SU-DHL-6 (cell line): Measurements from ENCODE around the gene SLC16A13.

Experiments used
- H2AFZ ChIP-seq: fragments of 200-600 bp; sonication (generic); 2 replicates; pipeline ENCODE4 v1.6.1; 2014; ENCODE audit warnings: low read depth, mild to moderate bottlenecking, moderate library complexity, mixed read lengths, antibody characterized with exemption, low read length; ENCODE audit not compliant: severe bottlenecking
- H3F3A ChIP-seq: fragments of 200-600 bp; shearing (Covaris generic); 2 replicates; pipeline ENCODE4 v1.6.0; 2016; ENCODE audit warnings: antibody characterized with exemption, mild to moderate bottlenecking; ENCODE audit not compliant: insufficient read depth
- H3K27ac ChIP-seq: fragments of 200-600 bp; sonication (generic); 2 replicates; pipeline ENCODE4 v1.5.1; 2016; ENCODE audit warnings: low read depth, mild to moderate bottlenecking, low read length, moderate library complexity, mixed read lengths
- H3K27me3 ChIP-seq: fragments of 200-600 bp; sonication (generic), shearing (Covaris generic); 2 replicates; pipeline ENCODE4 v1.6.0; 2014; ENCODE audit warnings: mild to moderate bottlenecking, low read length
- H3K36me3 ChIP-seq: fragments of 200-600 bp; sonication (generic); 2 replicates; pipeline ENCODE4 v1.6.1; 2014; ENCODE audit warnings: mild to moderate bottlenecking, low read length, mixed read lengths
- H3K4me2 ChIP-seq: fragments of 300-600, 200-600 bp; shearing (Covaris generic), sonication (generic); 2 replicates; pipeline ENCODE4 v1.6.0; 2014; ENCODE audit warnings: low read length, low read depth, mild to moderate bottlenecking; ENCODE audit not compliant: poor library complexity, severe bottlenecking
- H3K4me3 ChIP-seq: fragments of 200-600 bp; sonication (generic); 2 replicates; pipeline ENCODE4 v1.5.1; 2014; ENCODE audit warnings: antibody characterized with exemption, low read length, mild to moderate bottlenecking, mixed read lengths; ENCODE audit not compliant: insufficient read depth, poor library complexity, severe bottlenecking
- H3K79me2 ChIP-seq: fragments of 200-600 bp; sonication (generic); 2 replicates; pipeline ENCODE4 v1.6.1; 2014; ENCODE audit warnings: mild to moderate bottlenecking, low read length, moderate library complexity; ENCODE audit not compliant: insufficient read depth
- H3K9ac ChIP-seq: fragments of 200-600 bp; sonication (generic); 2 replicates; pipeline ENCODE4 v1.7.0; 2014; ENCODE audit warnings: mild to moderate bottlenecking, low read length
- H3K9me2 ChIP-seq: fragments of 200-600 bp; sonication (generic); replicated peaks from 2 replicates; pipeline ENCODE4 v1.6.1; 2014; ENCODE audit warnings: low read length; ENCODE audit not compliant: insufficient read depth
- H3K9me3 ChIP-seq: fragments of 200-600 bp; sonication (generic); 2 replicates; pipeline ENCODE4 v1.6.1; 2014; ENCODE audit warnings: low read length, mixed read lengths; ENCODE audit not compliant: insufficient read depth
- H4K20me1 ChIP-seq: fragments of 200-600 bp; sonication (generic); 2 replicates; pipeline ENCODE4 v1.6.1; 2014; ENCODE audit warnings: low read depth, mild to moderate bottlenecking, antibody characterized with exemption, low read length, moderate library complexity, mixed read lengths
- EZH2phosphoT487 ChIP-seq: fragments of 200-600 bp; sonication (generic), shearing (Covaris generic); conservative IDR thresholded peaks from 2 replicates; pipeline ENCODE4 v1.6.1; 2018; ENCODE audit warnings: mild to moderate bottlenecking, antibody characterized with exemption, low read length, moderate library complexity, mixed read lengths
- TF ChIP-seq, protein P1 (sequence below): fragments of 200-600 bp; sonication (generic); IDR thresholded peaks from one replicate; pipeline ENCODE4 v1.5.1; 2017; ENCODE audit warnings: antibody characterized with exemption, mild to moderate bottlenecking, low read length, moderate library complexity; ENCODE audit not compliant: insufficient read depth, poor library complexity, severe bottlenecking

Gene SLC16A13

GRCh38 chr17:7019367-7019766 is 16.4 kb upstream of the SLC16A13 start:
- Histone ChIP-seq H3K9ac (no peak overlapping the region), H3K4me2 (no peak overlapping the region), H3K4me3 (no peak overlapping the region), H3K27ac (no peak overlapping the region), H3K79me2 (no peaks in the 10 kb centered on the region), H3K36me3 (no peaks in the 10 kb centered on the region), H3K9me2 (no peaks in the 10 kb centered on the region), H2AFZ (no peak overlapping the region), H3F3A (0 out of 2 replicates have a peak, but pooled peaks cover 7% of the 10 kb centered on the region), H4K20me1 (no peaks in the 10 kb centered on the region), H3K9me3 (no peaks in the 10 kb centered on the region), H3K27me3 (no peaks in the 10 kb centered on the region)
- TF ChIP-seq EZH2phosphoT487: no peak
- TF ChIP-seq, protein P1, sequence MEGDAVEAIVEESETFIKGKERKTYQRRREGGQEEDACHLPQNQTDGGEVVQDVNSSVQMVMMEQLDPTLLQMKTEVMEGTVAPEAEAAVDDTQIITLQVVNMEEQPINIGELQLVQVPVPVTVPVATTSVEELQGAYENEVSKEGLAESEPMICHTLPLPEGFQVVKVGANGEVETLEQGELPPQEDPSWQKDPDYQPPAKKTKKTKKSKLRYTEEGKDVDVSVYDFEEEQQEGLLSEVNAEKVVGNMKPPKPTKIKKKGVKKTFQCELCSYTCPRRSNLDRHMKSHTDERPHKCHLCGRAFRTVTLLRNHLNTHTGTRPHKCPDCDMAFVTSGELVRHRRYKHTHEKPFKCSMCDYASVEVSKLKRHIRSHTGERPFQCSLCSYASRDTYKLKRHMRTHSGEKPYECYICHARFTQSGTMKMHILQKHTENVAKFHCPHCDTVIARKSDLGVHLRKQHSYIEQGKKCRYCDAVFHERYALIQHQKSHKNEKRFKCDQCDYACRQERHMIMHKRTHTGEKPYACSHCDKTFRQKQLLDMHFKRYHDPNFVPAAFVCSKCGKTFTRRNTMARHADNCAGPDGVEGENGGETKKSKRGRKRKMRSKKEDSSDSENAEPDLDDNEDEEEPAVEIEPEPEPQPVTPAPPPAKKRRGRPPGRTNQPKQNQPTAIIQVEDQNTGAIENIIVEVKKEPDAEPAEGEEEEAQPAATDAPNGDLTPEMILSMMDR: no peak

- Histone ChIP-seq H3K4me2 (no peak overlapping the region), H3K27me3 (no peaks in the 10 kb centered on the region), H3K36me3 (no peaks in the 10 kb centered on the region), H3K79me2 (no peaks in the 10 kb centered on the region), H4K20me1 (no peaks in the 10 kb centered on the region), H3K9me2 (no peaks in the 10 kb centered on the region), H3K9me3 (no peaks in the 10 kb centered on the region), H3F3A (0 out of 2 replicates have a peak, but pooled peaks cover 6% of the 10 kb centered on the region), H2AFZ (no peak overlapping the region), H3K27ac (no peak overlapping the region), H3K9ac (no peak overlapping the region), H3K4me3 (no peak overlapping the region)
- TF ChIP-seq, protein P1: no peak
- no peak for TF ChIP-seq EZH2phosphoT487
Observed at GRCh38 chr17:7019839-7020519, 15.8 kb upstream of the SLC16A13 start.

DNA sequence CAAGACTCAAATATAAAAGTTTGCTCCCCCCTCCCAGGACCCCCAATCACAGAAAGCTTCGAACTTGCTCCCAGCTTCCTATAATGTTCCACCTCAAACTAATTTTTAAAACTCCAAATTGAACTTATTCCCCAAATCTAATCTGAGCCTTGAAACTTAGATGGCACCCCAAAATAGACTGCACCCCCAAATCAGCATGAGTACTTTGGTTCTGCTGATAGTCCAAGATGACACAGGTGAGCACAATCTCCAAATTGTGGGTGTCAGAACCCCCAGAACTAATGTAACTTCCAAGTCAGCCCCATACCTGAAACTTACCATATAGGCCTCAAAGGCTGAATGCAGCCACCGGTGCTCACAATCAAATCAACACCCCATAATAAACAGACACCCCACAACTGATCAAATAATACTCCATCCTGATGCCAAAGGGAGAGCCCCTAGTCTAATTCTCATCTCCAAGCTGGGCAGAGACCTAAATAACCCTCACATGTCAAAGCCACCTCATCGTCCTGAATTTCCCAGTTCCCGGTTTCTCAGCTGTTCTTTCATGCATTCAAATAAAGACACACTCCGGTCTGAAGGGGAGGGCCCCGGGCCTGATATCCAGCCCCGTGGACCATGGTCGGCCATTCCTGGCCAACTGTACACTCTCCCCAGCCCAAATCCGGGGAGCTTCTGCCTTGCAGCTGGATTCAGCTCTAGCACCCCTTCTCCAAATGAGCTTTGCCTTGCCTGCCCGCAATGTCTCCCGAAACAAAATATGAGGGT is 14.7 kb upstream of the SLC16A13 start:
- Histone ChIP-seq H2AFZ (no peak overlapping the region), H3K4me3 (no peak overlapping the region), H3K4me2 (no peak overlapping the region), H3K9me3 (no peaks in the 10 kb centered on the region), H3K27ac (no peak overlapping the region), H3K9me2 (no peaks in the 10 kb centered on the region), H3K27me3 (no peaks in the 10 kb centered on the region), H3F3A (no peaks in the 10 kb centered on the region), H4K20me1 (no peaks in the 10 kb centered on the region), H3K36me3 (no peaks in the 10 kb centered on the region), H3K79me2 (no peaks in the 10 kb centered on the region), H3K9ac (no peak overlapping the region)
- TF ChIP-seq, protein P1: no peak
- TF ChIP-seq EZH2phosphoT487: no peak
